Neural cell (in vitro differentiated cells): ENCODE results near the gene SIX6. TPM values are rescaled to one million over a fixed set of nuclear protein-coding genes. Genes with fewer than 3 reads are reported as not detected.

Experiments
- H2AFZ ChIP-seq: fragments of 200-600, 300-800 bp; sonication (generic), shearing (Covaris generic); 2 replicates; pipeline ENCODE4 v1.6.0; 2014; ENCODE audit warnings: low read depth, mild to moderate bottlenecking, antibody characterized with exemption, low read length, moderate library complexity
- H3F3A ChIP-seq: fragments of 200-600 bp; shearing (Covaris generic); 2 replicates; pipeline ENCODE4 v1.6.1; 2016; ENCODE audit warnings: mild to moderate bottlenecking, moderate library complexity, mixed read lengths, antibody characterized with exemption, low read length; ENCODE audit not compliant: insufficient read depth, poor library complexity, severe bottlenecking
- H3K27ac ChIP-seq: fragments of 200-600, 300-800 bp; sonication (generic), shearing (Covaris generic); 2 replicates; pipeline ENCODE4 v1.5.1; 2014; ENCODE audit warnings: mild to moderate bottlenecking, low read length, moderate library complexity
- H3K27me3 ChIP-seq: fragments of 300-800, 200-600 bp; sonication (generic), shearing (Covaris generic); 2 replicates; pipeline ENCODE4 v1.6.0; 2014; ENCODE audit warnings: mild to moderate bottlenecking, low read depth, low read length, moderate library complexity; ENCODE audit not compliant: insufficient read depth
- H3K36me3 ChIP-seq: fragments of 300-800, 200-600 bp; sonication (generic), shearing (Covaris generic); 2 replicates; pipeline ENCODE4 v1.5.1; 2014; ENCODE audit warnings: mild to moderate bottlenecking, antibody characterized with exemption, low read length, moderate library complexity; ENCODE audit not compliant: insufficient read depth
- H3K4me2 ChIP-seq: fragments of 300-800, 200-600 bp; sonication (generic), shearing (Covaris generic); 2 replicates; pipeline ENCODE4 v1.6.0; 2014; ENCODE audit warnings: mild to moderate bottlenecking, low read length
- H3K4me3 ChIP-seq: fragments of 300-800, 200-600 bp; sonication (generic), shearing (Covaris generic); 2 replicates; pipeline ENCODE4 v1.5.1; 2014; ENCODE audit warnings: mild to moderate bottlenecking, low read length, moderate library complexity
- H3K79me2 ChIP-seq: fragments of 200-600 bp; shearing (Covaris generic); replicated peaks from 2 replicates; pipeline ENCODE4 v1.6.0; 2014; ENCODE audit warnings: mild to moderate bottlenecking, low read length, moderate library complexity; ENCODE audit not compliant: insufficient read depth
- H3K9ac ChIP-seq: fragments of 300-800, 200-600 bp; sonication (generic), shearing (Covaris generic); 2 replicates; pipeline ENCODE4 v1.6.1; 2016; ENCODE audit warnings: mild to moderate bottlenecking, low read length, mixed read lengths
- H3K9me2 ChIP-seq: fragments of 200-600 bp; shearing (Covaris generic); 2 replicates; pipeline ENCODE4 v1.6.1; 2016; ENCODE audit warnings: mild to moderate bottlenecking, low read length, mixed read lengths; ENCODE audit not compliant: insufficient read depth
- H3K9me3 ChIP-seq: fragments of 200-600, 300-800 bp; sonication (generic), shearing (Covaris generic); 2 replicates; pipeline ENCODE4 v1.6.1; 2016; ENCODE audit warnings: mild to moderate bottlenecking, mixed run types, low read length, moderate library complexity, mixed read lengths
- H4K20me1 ChIP-seq: fragments of 200-600 bp; shearing (Covaris generic); 2 replicates; pipeline ENCODE4 v1.6.1; 2016; ENCODE audit warnings: mild to moderate bottlenecking, mixed run types; ENCODE audit not compliant: insufficient read depth
- EP300 ChIP-seq: fragments of 450-650 bp; conservative IDR thresholded peaks from 2 replicates; pipeline ENCODE4 v1.6.1; 2014; ENCODE audit warnings: antibody characterized with exemption, mild to moderate bottlenecking, moderate library complexity; ENCODE audit not compliant: poor library complexity, severe bottlenecking
- EZH2 ChIP-seq: fragments of 200-600, 300-800 bp; shearing (Covaris generic), sonication (generic); IDR thresholded peaks from 2 replicates; pipeline ENCODE4 v1.6.1; 2014; ENCODE audit warnings: antibody characterized with exemption, low read length, borderline replicate concordance, mild to moderate bottlenecking; ENCODE audit not compliant: insufficient read depth, poor library complexity, severe bottlenecking
- MXI1 ChIP-seq: fragments of 450-650 bp; conservative IDR thresholded peaks from 2 replicates; pipeline ENCODE4 v1.6.1; 2014; ENCODE audit warnings: antibody characterized with exemption, mild to moderate bottlenecking; ENCODE audit not compliant: poor library complexity, severe bottlenecking
- POLR2AphosphoS5 ChIP-seq: IDR thresholded peaks from 2 replicates; pipeline ENCODE4 v1.6.1; 2012
- RAD21 ChIP-seq: fragments of 450-650 bp; conservative IDR thresholded peaks from 2 replicates; pipeline ENCODE4 v1.6.1; 2014; ENCODE audit warnings: antibody characterized with exemption, mild to moderate bottlenecking, moderate library complexity
- SMC3 ChIP-seq: fragments of 450-650 bp; conservative IDR thresholded peaks from 2 replicates; pipeline ENCODE4 v1.6.1; 2014; ENCODE audit warnings: antibody characterized with exemption, mild to moderate bottlenecking, moderate library complexity; ENCODE audit not compliant: poor library complexity
- TAF1 ChIP-seq: IDR thresholded peaks from 2 replicates; pipeline ENCODE4 v1.6.1; 2012; ENCODE audit warnings: low read depth
- polyA plus RNA-seq: library from polyadenylated mRNA; depleted of rRNA; stranded (reverse); fragments of >200 nt; gene quantifications from 2 replicates; pipeline ENCODE4 v1.2.3, GENCODE V29; 2014
- TF ChIP-seq, protein P1 (sequence below): fragments of 450-650 bp; IDR thresholded peaks from 2 replicates; pipeline ENCODE4 v1.5.1; 2014; ENCODE audit warnings: antibody characterized with exemption, mild to moderate bottlenecking, moderate library complexity; ENCODE audit not compliant: poor library complexity, severe bottlenecking
- TF ChIP-seq, protein P2 (sequence below): IDR thresholded peaks from 2 replicates; pipeline ENCODE4 v1.6.1; 2012; ENCODE audit warnings: borderline replicate concordance

Gene SIX6
- polyA plus RNA-seq, 1 donor from 2014 or later: not detected

DNA sequence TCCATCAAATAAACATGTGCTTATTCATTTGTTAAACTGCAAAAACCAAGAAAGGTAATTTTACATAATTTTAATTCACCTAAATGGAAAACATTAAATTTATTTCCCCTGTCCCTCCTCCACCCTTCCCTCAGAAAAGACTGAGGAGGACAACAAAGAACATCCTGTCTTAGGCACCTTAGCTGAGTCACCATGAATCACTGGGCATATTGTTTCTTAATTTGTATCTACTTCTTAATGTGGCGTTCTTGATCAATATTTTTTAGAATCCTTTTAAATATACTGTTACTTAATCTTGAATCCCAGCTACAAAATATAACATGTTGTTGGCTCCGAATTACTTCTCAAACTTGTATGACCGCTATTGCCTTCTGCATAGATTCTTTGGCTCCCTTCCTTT is 23.5 kb downstream of the SIX6 start:
- H2AFZ ChIP-seq: no peak overlapping the region
- no peaks in the 10 kb centered on the region for H3K36me3 ChIP-seq
- no peak overlapping the region for H3K4me2 ChIP-seq
- H3K9ac ChIP-seq: no peak overlapping the region
- no peaks in the 10 kb centered on the region for H3K9me2 ChIP-seq
- H3K27me3 ChIP-seq: no peaks in the 10 kb centered on the region
- no peak overlapping the region for H3K27ac ChIP-seq
- no peaks in the 10 kb centered on the region for H3K9me3 ChIP-seq
- H4K20me1 ChIP-seq: no peaks in the 10 kb centered on the region
- TF ChIP-seq EZH2: no peak
- TF ChIP-seq SMC3: no peak
- no peak for TF ChIP-seq EP300
- TF ChIP-seq RAD21: no peak
- TF ChIP-seq, protein P1, sequence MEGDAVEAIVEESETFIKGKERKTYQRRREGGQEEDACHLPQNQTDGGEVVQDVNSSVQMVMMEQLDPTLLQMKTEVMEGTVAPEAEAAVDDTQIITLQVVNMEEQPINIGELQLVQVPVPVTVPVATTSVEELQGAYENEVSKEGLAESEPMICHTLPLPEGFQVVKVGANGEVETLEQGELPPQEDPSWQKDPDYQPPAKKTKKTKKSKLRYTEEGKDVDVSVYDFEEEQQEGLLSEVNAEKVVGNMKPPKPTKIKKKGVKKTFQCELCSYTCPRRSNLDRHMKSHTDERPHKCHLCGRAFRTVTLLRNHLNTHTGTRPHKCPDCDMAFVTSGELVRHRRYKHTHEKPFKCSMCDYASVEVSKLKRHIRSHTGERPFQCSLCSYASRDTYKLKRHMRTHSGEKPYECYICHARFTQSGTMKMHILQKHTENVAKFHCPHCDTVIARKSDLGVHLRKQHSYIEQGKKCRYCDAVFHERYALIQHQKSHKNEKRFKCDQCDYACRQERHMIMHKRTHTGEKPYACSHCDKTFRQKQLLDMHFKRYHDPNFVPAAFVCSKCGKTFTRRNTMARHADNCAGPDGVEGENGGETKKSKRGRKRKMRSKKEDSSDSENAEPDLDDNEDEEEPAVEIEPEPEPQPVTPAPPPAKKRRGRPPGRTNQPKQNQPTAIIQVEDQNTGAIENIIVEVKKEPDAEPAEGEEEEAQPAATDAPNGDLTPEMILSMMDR: no peak
- TF ChIP-seq, protein P2, sequence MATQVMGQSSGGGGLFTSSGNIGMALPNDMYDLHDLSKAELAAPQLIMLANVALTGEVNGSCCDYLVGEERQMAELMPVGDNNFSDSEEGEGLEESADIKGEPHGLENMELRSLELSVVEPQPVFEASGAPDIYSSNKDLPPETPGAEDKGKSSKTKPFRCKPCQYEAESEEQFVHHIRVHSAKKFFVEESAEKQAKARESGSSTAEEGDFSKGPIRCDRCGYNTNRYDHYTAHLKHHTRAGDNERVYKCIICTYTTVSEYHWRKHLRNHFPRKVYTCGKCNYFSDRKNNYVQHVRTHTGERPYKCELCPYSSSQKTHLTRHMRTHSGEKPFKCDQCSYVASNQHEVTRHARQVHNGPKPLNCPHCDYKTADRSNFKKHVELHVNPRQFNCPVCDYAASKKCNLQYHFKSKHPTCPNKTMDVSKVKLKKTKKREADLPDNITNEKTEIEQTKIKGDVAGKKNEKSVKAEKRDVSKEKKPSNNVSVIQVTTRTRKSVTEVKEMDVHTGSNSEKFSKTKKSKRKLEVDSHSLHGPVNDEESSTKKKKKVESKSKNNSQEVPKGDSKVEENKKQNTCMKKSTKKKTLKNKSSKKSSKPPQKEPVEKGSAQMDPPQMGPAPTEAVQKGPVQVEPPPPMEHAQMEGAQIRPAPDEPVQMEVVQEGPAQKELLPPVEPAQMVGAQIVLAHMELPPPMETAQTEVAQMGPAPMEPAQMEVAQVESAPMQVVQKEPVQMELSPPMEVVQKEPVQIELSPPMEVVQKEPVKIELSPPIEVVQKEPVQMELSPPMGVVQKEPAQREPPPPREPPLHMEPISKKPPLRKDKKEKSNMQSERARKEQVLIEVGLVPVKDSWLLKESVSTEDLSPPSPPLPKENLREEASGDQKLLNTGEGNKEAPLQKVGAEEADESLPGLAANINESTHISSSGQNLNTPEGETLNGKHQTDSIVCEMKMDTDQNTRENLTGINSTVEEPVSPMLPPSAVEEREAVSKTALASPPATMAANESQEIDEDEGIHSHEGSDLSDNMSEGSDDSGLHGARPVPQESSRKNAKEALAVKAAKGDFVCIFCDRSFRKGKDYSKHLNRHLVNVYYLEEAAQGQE: no peak
- no peak for TF ChIP-seq TAF1
- TF ChIP-seq POLR2AphosphoS5: no peak
- TF ChIP-seq MXI1: no peak
- no peak overlapping the region for H3K4me3 ChIP-seq
- no peaks in the 10 kb centered on the region for H3K79me2 ChIP-seq
- H3F3A ChIP-seq: no peaks in the 10 kb centered on the region

DNA sequence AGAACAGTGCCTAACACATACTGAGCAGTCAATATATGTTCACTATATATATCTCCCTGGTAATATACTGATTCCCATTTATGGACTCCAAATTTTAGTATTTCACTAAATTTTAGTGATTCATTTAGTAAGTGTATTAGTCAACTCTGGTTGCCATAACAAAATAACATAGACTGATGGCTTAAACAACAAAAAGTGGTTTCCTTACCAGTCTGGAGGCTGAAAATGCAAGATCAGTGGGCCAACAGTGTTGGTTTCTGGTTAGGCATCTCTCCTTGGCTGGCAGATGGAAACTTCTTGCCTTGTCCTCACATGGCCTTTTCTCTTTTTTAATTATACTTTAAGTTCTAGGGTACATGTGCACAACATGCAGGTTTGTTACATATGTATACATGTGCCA is 28.7 kb downstream of the SIX6 start:
- Histone ChIP-seq H3K79me2 (no peaks in the 10 kb centered on the region), H4K20me1 (no peaks in the 10 kb centered on the region), H3K9ac (no peak overlapping the region), H3K4me3 (no peak overlapping the region), H3K4me2 (no peak overlapping the region), H3K36me3 (no peaks in the 10 kb centered on the region), H2AFZ (no peak overlapping the region), H3K9me2 (no peaks in the 10 kb centered on the region), H3K27ac (no peak overlapping the region), H3K27me3 (no peaks in the 10 kb centered on the region), H3K9me3 (no peaks in the 10 kb centered on the region), H3F3A (no peaks in the 10 kb centered on the region)
- TF ChIP-seq, protein P2: no peak
- no peak for TF ChIP-seq SMC3
